ENCODE measurements around the gene ANKRD23.

Gene ANKRD23

GRCh38 chr2:96861074-96861473 lies 17.3 kb upstream of the ANKRD23 start:
- Histone ChIP-seq H2AFZ (ENCODE audit: low read length, unreplicated experiment) (no peak overlapping the region), H3K27me3 (ENCODE audit: insufficient read depth, low read length) (no peaks in the 10 kb centered on the region), H3K36me3 (ENCODE audit: insufficient read depth, low read length) (peaks cover 13% of the 10 kb centered on the region; the same call in 1 of the 2 replicates), H3K4me3 (ENCODE audit: low read depth, low read length) (no peak overlapping the region), H3K79me2 (ENCODE audit: control insufficient read depth, insufficient read depth, low read length, unreplicated experiment) (no peaks in the 10 kb centered on the region), H3K27ac (ENCODE audit: low read depth, low read length) (no peak overlapping the region), H3K4me1 (ENCODE audit: control insufficient read depth, insufficient read depth, low read length, unreplicated experiment) (peaks cover 5% of the 10 kb centered on the region)

GRCh38 chr2:96860065-96861029 lies 16.5 kb upstream of the ANKRD23 start:
- Histone ChIP-seq H3K79me2 (ENCODE audit: control insufficient read depth, insufficient read depth, low read length, unreplicated experiment) (no peaks in the 10 kb centered on the region), H2AFZ (ENCODE audit: low read length, unreplicated experiment) (no peak overlapping the region), H3K4me3 (ENCODE audit: low read depth, low read length) (no peak overlapping the region), H3K36me3 (ENCODE audit: insufficient read depth, low read length) (peaks cover 10% of the 10 kb centered on the region; the same call in 1 of the 2 replicates), H3K4me1 (ENCODE audit: control insufficient read depth, insufficient read depth, low read length, unreplicated experiment) (peaks cover 5% of the 10 kb centered on the region), H3K27me3 (ENCODE audit: insufficient read depth, low read length) (no peaks in the 10 kb centered on the region), H3K27ac (ENCODE audit: low read depth, low read length) (no peak overlapping the region)

GRCh38 chr2:96859681-96860064 lies 15.9 kb upstream of the ANKRD23 start:
- Histone ChIP-seq H3K79me2 (ENCODE audit: control insufficient read depth, insufficient read depth, low read length, unreplicated experiment) (no peaks in the 10 kb centered on the region), H3K27ac (ENCODE audit: low read depth, low read length) (no peak overlapping the region), H3K36me3 (ENCODE audit: insufficient read depth, low read length) (peaks cover 8% of the 10 kb centered on the region; the same call in 1 of the 2 replicates), H2AFZ (ENCODE audit: low read length, unreplicated experiment) (no peak overlapping the region), H3K4me1 (ENCODE audit: control insufficient read depth, insufficient read depth, low read length, unreplicated experiment) (peaks cover 5% of the 10 kb centered on the region), H3K4me3 (ENCODE audit: low read depth, low read length) (no peak overlapping the region), H3K27me3 (ENCODE audit: insufficient read depth, low read length) (no peaks in the 10 kb centered on the region)

GRCh38 chr2:96859099-96859649 lies 15.4 kb upstream of the ANKRD23 start:
- Histone ChIP-seq H2AFZ (ENCODE audit: low read length, unreplicated experiment) (no peak overlapping the region), H3K36me3 (ENCODE audit: insufficient read depth, low read length) (peaks cover 8% of the 10 kb centered on the region; the same call in 1 of the 2 replicates), H3K79me2 (ENCODE audit: control insufficient read depth, insufficient read depth, low read length, unreplicated experiment) (no peaks in the 10 kb centered on the region), H3K27ac (ENCODE audit: low read depth, low read length) (no peak overlapping the region), H3K4me3 (ENCODE audit: low read depth, low read length) (peak overlapping the region; percentile 85; the same call in 1 of the 2 replicates), H3K4me1 (ENCODE audit: control insufficient read depth, insufficient read depth, low read length, unreplicated experiment) (peaks cover 5% of the 10 kb centered on the region), H3K27me3 (ENCODE audit: insufficient read depth, low read length) (no peaks in the 10 kb centered on the region)

GRCh38 chr2:96857667-96858372 lies 14.0 kb upstream of the ANKRD23 start, which contains the start of gene ANKRD39:
Gene ANKRD39 (minus strand): TSS chr2:96858016. CDS start chr2:96857987, 29 bp downstream.
- Histone ChIP-seq H3K27ac (ENCODE audit: low read depth, low read length) (no peak within 1 kb of the TSS), H3K79me2 (ENCODE audit: control insufficient read depth, insufficient read depth, low read length, unreplicated experiment) (no peaks in the 10 kb centered on the region), H3K4me3 (ENCODE audit: low read depth, low read length) (peak within 1 kb of the TSS; percentile 85), H3K4me1 (ENCODE audit: control insufficient read depth, insufficient read depth, low read length, unreplicated experiment) (peaks cover 5% of the 10 kb centered on the region), H3K27me3 (ENCODE audit: insufficient read depth, low read length) (no peaks in the 10 kb centered on the region), H3K36me3 (ENCODE audit: insufficient read depth, low read length) (no peaks in the 10 kb centered on the region), H2AFZ (ENCODE audit: low read length, unreplicated experiment) (peak within 1 kb of the TSS; percentile 82)

GRCh38 chr2:96856776-96857666 lies 13.2 kb upstream of the ANKRD23 start:
- no peak overlapping the region for H3K27ac ChIP-seq (ENCODE audit: low read depth, low read length)
- no peaks in the 10 kb centered on the region for H3K27me3 ChIP-seq (ENCODE audit: insufficient read depth, low read length)
- H3K4me3 ChIP-seq (ENCODE audit: low read depth, low read length): peak overlapping the region; percentile 85
- H3K36me3 ChIP-seq (ENCODE audit: insufficient read depth, low read length): no peaks in the 10 kb centered on the region
- peak overlapping the region; percentile 82 for H2AFZ ChIP-seq (ENCODE audit: low read length, unreplicated experiment)
- peaks cover 5% of the 10 kb centered on the region for H3K4me1 ChIP-seq (ENCODE audit: control insufficient read depth, insufficient read depth, low read length, unreplicated experiment)
- H3K79me2 ChIP-seq (ENCODE audit: control insufficient read depth, insufficient read depth, low read length, unreplicated experiment): no peaks in the 10 kb centered on the region

GRCh38 chr2:96853321-96853720 lies 9.5 kb upstream of the ANKRD23 start:
- Histone ChIP-seq H2AFZ (ENCODE audit: low read length, unreplicated experiment) (no peak overlapping the region), H3K27me3 (ENCODE audit: insufficient read depth, low read length) (no peaks in the 10 kb centered on the region), H3K79me2 (ENCODE audit: control insufficient read depth, insufficient read depth, low read length, unreplicated experiment) (no peaks in the 10 kb centered on the region), H3K27ac (ENCODE audit: low read depth, low read length) (no peak overlapping the region), H3K4me3 (ENCODE audit: low read depth, low read length) (no peak overlapping the region), H3K4me1 (ENCODE audit: control insufficient read depth, insufficient read depth, low read length, unreplicated experiment) (peaks cover 5% of the 10 kb centered on the region), H3K36me3 (ENCODE audit: insufficient read depth, low read length) (no peaks in the 10 kb centered on the region)

GRCh38 chr2:96852667-96853066 lies 8.8 kb upstream of the ANKRD23 start:
- H3K36me3 ChIP-seq (ENCODE audit: insufficient read depth, low read length): no peaks in the 10 kb centered on the region
- H3K27me3 ChIP-seq (ENCODE audit: insufficient read depth, low read length): no peaks in the 10 kb centered on the region

GRCh38 chr2:96848264-96848663 lies 4.4 kb upstream of the ANKRD23 start:
- Histone ChIP-seq H3K27ac (ENCODE audit: low read depth, low read length) (no peak overlapping the region), H3K79me2 (ENCODE audit: control insufficient read depth, insufficient read depth, low read length, unreplicated experiment) (no peaks in the 10 kb centered on the region), H3K27me3 (ENCODE audit: insufficient read depth, low read length) (no peaks in the 10 kb centered on the region), H3K4me3 (ENCODE audit: low read depth, low read length) (no peak overlapping the region), H2AFZ (ENCODE audit: low read length, unreplicated experiment) (no peak overlapping the region), H3K4me1 (ENCODE audit: control insufficient read depth, insufficient read depth, low read length, unreplicated experiment) (no peaks in the 10 kb centered on the region), H3K36me3 (ENCODE audit: insufficient read depth, low read length) (no peaks in the 10 kb centered on the region)

More at GRCh38 chr2:96852667-96853066, 8.8 kb upstream of the ANKRD23 start:
- H3K27ac ChIP-seq (ENCODE audit: low read depth, low read length): no peak overlapping the region
- peaks cover 5% of the 10 kb centered on the region for H3K4me1 ChIP-seq (ENCODE audit: control insufficient read depth, insufficient read depth, low read length, unreplicated experiment)
- no peak overlapping the region for H2AFZ ChIP-seq (ENCODE audit: low read length, unreplicated experiment)
- no peak overlapping the region for H3K4me3 ChIP-seq (ENCODE audit: low read depth, low read length)
- H3K79me2 ChIP-seq (ENCODE audit: control insufficient read depth, insufficient read depth, low read length, unreplicated experiment): no peaks in the 10 kb centered on the region

- no peaks in the 10 kb centered on the region for H3K4me1 ChIP-seq (ENCODE audit: control insufficient read depth, insufficient read depth, low read length, unreplicated experiment)
- H2AFZ ChIP-seq (ENCODE audit: low read length, unreplicated experiment): no peak overlapping the region
- H3K4me3 ChIP-seq (ENCODE audit: low read depth, low read length): no peak overlapping the region
- no peaks in the 10 kb centered on the region for H3K79me2 ChIP-seq (ENCODE audit: control insufficient read depth, insufficient read depth, low read length, unreplicated experiment)
- no peak overlapping the region for H3K27ac ChIP-seq (ENCODE audit: low read depth, low read length)
- no peaks in the 10 kb centered on the region for H3K36me3 ChIP-seq (ENCODE audit: insufficient read depth, low read length)
- H3K27me3 ChIP-seq (ENCODE audit: insufficient read depth, low read length): no peaks in the 10 kb centered on the region
These were observed 3.8 kb upstream of the ANKRD23 start for GRCh38 chr2:96847586-96847985.

Measured in ACC112 (cell line).